ENCODE data around the gene ATG12. TPM values are rescaled to one million over a fixed set of nuclear protein-coding genes. Genes with fewer than 3 reads are reported as not detected.

The ATG12 gene
- total and polyA plus RNA-seq, 2 of the 8 experiments (the other 6 are each of a cell fraction or from before 2014, with no cell fraction given), result 23.8 to 49.3 TPM

- no peak overlapping the region for H3K27ac ChIP-seq (ENCODE audit: low read depth, low read length)
- no peak overlapping the region for H3K9ac ChIP-seq (replicated peaks in 1 of 4; ENCODE audit: extremely low read depth in 1 of 4, low read depth in 3 of 4, low read length in 3 of 4)
- TF ChIP-seq BCL11A (IDR thresholded peaks at IDR 0.05; ENCODE audit: low read depth in 2 of 2, low read length in 2 of 2), result no peak
- TF ChIP-seq POLR2A (IDR thresholded peaks at IDR 0.05; ENCODE audit: control extremely low read depth in 1 of 2, low read depth in 2 of 2, low read length in 2 of 2), result no peak
- no peak for TF ChIP-seq CREB1 (IDR thresholded peaks at IDR 0.05)
- no peak for TF ChIP-seq EP300 (IDR thresholded peaks at IDR 0.05; ENCODE audit: borderline replicate concordance in 1 of 2, low read depth in 2 of 2, low read length in 2 of 2)
- TF ChIP-seq CEBPB (IDR thresholded peaks at IDR 0.05; ENCODE audit: low read depth, low read length), result no peak
- no peak for TF ChIP-seq MAFK (IDR thresholded peaks at IDR 0.05; ENCODE audit: low read depth, low read length)
- no peak for TF ChIP-seq CBX8 (IDR thresholded peaks at IDR 0.05; ENCODE audit: borderline replicate concordance, low read depth, low read length)
- no peak for TF ChIP-seq JUND (IDR thresholded peaks at IDR 0.05; ENCODE audit: low read length)
- TF ChIP-seq CHD1 (IDR thresholded peaks at IDR 0.05; ENCODE audit: low read depth, low read length), result no peak
- TF ChIP-seq SIN3A (conservative IDR thresholded peaks at IDR 0.05 in 1 of 2, IDR thresholded peaks at IDR 0.05 in 1 of 2; ENCODE audit: low read depth in 1 of 2, low read length in 2 of 2), result no peak
- no peak for TF ChIP-seq RBBP5 (IDR thresholded peaks at IDR 0.05; ENCODE audit: borderline replicate concordance, low read depth, low read length)
- no peak for TF ChIP-seq ATF3 (IDR thresholded peaks at IDR 0.05; ENCODE audit: insufficient read depth, low read depth, low read length)
- TF ChIP-seq SRF (IDR thresholded peaks at IDR 0.05; ENCODE audit: low read depth, low read length), result no peak
- no peak for TF ChIP-seq POLR2AphosphoS5 (IDR thresholded peaks at IDR 0.05; ENCODE audit: low read depth, low read length)
Observed at GRCh38 chr5:115849258-115849798, 8.0 kb upstream of the ATG12 start.

More at GRCh38 chr5:115849258-115849798, 8.0 kb upstream of the ATG12 start:
- Histone ChIP-seq H3K4me2 (ENCODE audit: insufficient read depth in 1 of 2, low read depth in 2 of 2, low read length in 2 of 2) (no peak overlapping the region), H2BK5ac (ENCODE audit: low read depth, low read length) (no peak overlapping the region), H3K9me3 (ENCODE audit: insufficient read depth in 2 of 2, low read depth in 1 of 2, low read length in 1 of 2) (peaks cover 0 to 8% of the 10 kb centered on the region in 2 experiments; a peak in 1 of 4 replicates), H2BK12ac (ENCODE audit: low read depth, low read length) (no peak overlapping the region), H3K14ac (ENCODE audit: insufficient read length) (no peak overlapping the region), H3K23ac (ENCODE audit: insufficient read length) (no peak overlapping the region), H3K36me3 (ENCODE audit: control insufficient read depth in 2 of 4, insufficient read depth in 4 of 4, low read length in 3 of 4) (no peaks in the 10 kb centered on the region), H4K5ac (ENCODE audit: insufficient read length, low read depth, low read length) (no peak overlapping the region), H3K4me1 (replicated peaks in 1 of 4; ENCODE audit: control insufficient read depth in 3 of 4, insufficient read depth in 4 of 4, low read length in 3 of 4) (peaks cover 0 to 5% (median 1%) of the 10 kb centered on the region in 4 experiments; a peak in 2 of 7 replicates), H3K56ac (replicated peaks; ENCODE audit: insufficient read length, low read depth, low read length) (no peak overlapping the region), H3K79me2 (ENCODE audit: control insufficient read depth in 1 of 2, insufficient read depth in 2 of 2, low read length in 2 of 2) (peaks cover 2 to 91% of the 10 kb centered on the region in 2 experiments; a peak in 3 of 4 replicates), H2BK15ac (ENCODE audit: low read length) (no peak overlapping the region), H4K20me1 (replicated peaks in 1 of 2; ENCODE audit: control insufficient read depth in 1 of 2, insufficient read depth in 2 of 2, low read length in 2 of 2) (peaks cover 0 to 2% of the 10 kb centered on the region in 2 experiments), H3K27me3 (replicated peaks in 1 of 4; ENCODE audit: control insufficient read depth in 3 of 4, extremely low read depth in 1 of 4, insufficient read depth in 3 of 4, low read length in 3 of 4) (no peaks in the 10 kb centered on the region), H3K4ac (replicated peaks; ENCODE audit: insufficient read length, low read depth, low read length) (no peak overlapping the region), H3K23me2 (ENCODE audit: low read depth, low read length) (no peaks in the 10 kb centered on the region), H4K91ac (replicated peaks; ENCODE audit: insufficient read length, low read length) (no peak overlapping the region), H2BK120ac (replicated peaks; ENCODE audit: low read depth, low read length) (no peak overlapping the region), H2AK5ac (ENCODE audit: low read depth, low read length) (no peak overlapping the region), H3K4me3 (ENCODE audit: extremely low read depth in 1 of 4, insufficient read depth in 2 of 4, low read depth in 3 of 4, low read length in 4 of 4) (no peak overlapping the region), H2BK20ac (ENCODE audit: low read length) (no peak overlapping the region), H4K8ac (ENCODE audit: extremely low read depth, insufficient read depth, low read length) (no peak overlapping the region), H2AFZ (ENCODE audit: low read length) (no peak overlapping the region), H3K18ac (ENCODE audit: extremely low read depth, low read length) (no peak overlapping the region), H3K79me1 (ENCODE audit: low read depth, low read length) (peaks cover 2% of the 10 kb centered on the region; the same call in 1 of the 2 replicates)
- POLR2A ChIA-PET (ENCODE audit: partially characterized antibody), result interaction anchor here (1.2 kb wide), 1 partner anchor 82 kb away, joined by 3 read pairs; no protein-coding TSS in a partner anchor
- CTCF ChIA-PET (ENCODE audit: partially characterized antibody), result interaction anchor here (0.7 to 1.8 kb wide), 2 partner anchors 9 to 218 kb away, joined by 3 to 9 read pairs; no protein-coding TSS in a partner anchor
- DNase-seq (ENCODE audit: low read depth in 1 of 2, low spot score in 2 of 2) (no peak), FAIRE-seq (no peak)
- 86% methylated on average over 3 of the region's 3 CpGs; no CpG with 5 or more reads in 1 of the 2 experiments for WGBS, 2 experiments (ENCODE audit: extremely low coverage in 1 of 2, insufficient coverage in 1 of 2, insufficient read length in 1 of 2, insufficient replicate concordance in 2 of 2, low coverage in 1 of 2, low lambda C conversion rate in 2 of 2, missing lambda C conversion rate in 1 of 2)
